ENCODE results near the gene PAQR8. TPM values are rescaled to one million over a fixed set of nuclear protein-coding genes. Genes with fewer than 3 reads are reported as not detected.

PAQR8 gene
- total and polyA plus RNA-seq, 2 of the 4 experiments (the other 2 are of a cell fraction) = 1.4 to 1.6 TPM

DNA sequence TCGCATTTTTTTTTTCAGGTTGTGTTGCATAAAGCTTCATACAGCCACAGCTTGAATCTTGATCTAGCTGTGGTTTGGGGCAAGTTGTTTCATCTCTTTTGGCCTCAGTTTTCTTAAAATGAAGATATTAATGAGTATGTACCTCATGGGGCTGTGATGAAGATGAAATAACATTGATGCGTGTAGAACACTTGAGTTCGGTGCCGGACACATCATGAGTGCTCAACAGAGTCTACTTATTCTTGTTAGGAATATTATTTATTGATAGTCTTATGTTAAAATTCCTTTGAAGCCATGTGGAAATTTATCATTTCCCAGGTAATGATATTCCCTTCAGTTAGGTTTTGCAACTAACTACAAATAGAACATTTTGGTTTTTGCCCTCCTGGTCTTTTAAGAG, 3.4 kb downstream of the PAQR8 start:
- ATAC-seq (ENCODE audit: low read depth) (no peak), DNase-seq (no peak)
- TF ChIP-seq NFE2L2 (IDR thresholded peaks at IDR 0.05; ENCODE audit: low read depth, low read length) (no peak), CTCF (conservative IDR thresholded peaks at IDR 0.05; ENCODE audit: low read depth, low read length) (no peak), SMC3 (IDR thresholded peaks at IDR 0.05; ENCODE audit: low read depth, low read length) (no peak), MAFK (IDR thresholded peaks at IDR 0.05; ENCODE audit: low read depth, low read length) (no peak), BHLHE40 (IDR thresholded peaks at IDR 0.05; ENCODE audit: low read depth, low read length) (no peak), CEBPB (IDR thresholded peaks at IDR 0.05; ENCODE audit: low read depth, low read length) (no peak), CHD1 (IDR thresholded peaks at IDR 0.05; ENCODE audit: low read depth, low read length) (no peak), POLR2A (IDR thresholded peaks at IDR 0.05; ENCODE audit: low read depth, low read length) (no peak), FOS (IDR thresholded peaks at IDR 0.05; ENCODE audit: low read depth, low read length) (no peak), MXI1 (IDR thresholded peaks at IDR 0.05; ENCODE audit: borderline replicate concordance, low read depth, low read length) (no peak), USF2 (IDR thresholded peaks at IDR 0.05; ENCODE audit: low read depth, low read length) (no peak), RFX5 (IDR thresholded peaks at IDR 0.05; ENCODE audit: low read depth, low read length) (no peak), RAD21 (IDR thresholded peaks at IDR 0.05; ENCODE audit: low read length) (no peak), MAZ (IDR thresholded peaks at IDR 0.05; ENCODE audit: borderline replicate concordance, low read depth, low read length) (no peak), RCOR1 (IDR thresholded peaks at IDR 0.05; ENCODE audit: insufficient replicate concordance, low read length) (no peak)
- TF ChIP-seq, protein P1, sequence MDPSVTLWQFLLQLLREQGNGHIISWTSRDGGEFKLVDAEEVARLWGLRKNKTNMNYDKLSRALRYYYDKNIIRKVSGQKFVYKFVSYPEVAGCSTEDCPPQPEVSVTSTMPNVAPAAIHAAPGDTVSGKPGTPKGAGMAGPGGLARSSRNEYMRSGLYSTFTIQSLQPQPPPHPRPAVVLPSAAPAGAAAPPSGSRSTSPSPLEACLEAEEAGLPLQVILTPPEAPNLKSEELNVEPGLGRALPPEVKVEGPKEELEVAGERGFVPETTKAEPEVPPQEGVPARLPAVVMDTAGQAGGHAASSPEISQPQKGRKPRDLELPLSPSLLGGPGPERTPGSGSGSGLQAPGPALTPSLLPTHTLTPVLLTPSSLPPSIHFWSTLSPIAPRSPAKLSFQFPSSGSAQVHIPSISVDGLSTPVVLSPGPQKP (IDR thresholded peaks at IDR 0.05; ENCODE audit: borderline replicate concordance, low read depth, low read length) = no peak
- dilution Hi-C loops (cut with HindIII; ENCODE audit: low sequenced_read_pairs, unreplicated experiment) = no loop called here
- Histone ChIP-seq H3K9ac (ENCODE audit: low read depth, low read length) (no peak overlapping the region), H3K9me3 (ENCODE audit: control insufficient read depth, insufficient read depth, low read length) (no peaks in the 10 kb centered on the region), H4K5ac (ENCODE audit: low read depth, low read length) (no peak overlapping the region), H2BK20ac (ENCODE audit: low read depth, low read length) (no peak overlapping the region), H3K4me3 (ENCODE audit: insufficient read depth, low read depth, low read length) (no peak overlapping the region), H3K27me3 (ENCODE audit: control insufficient read depth, insufficient read depth, low read length) (no peaks in the 10 kb centered on the region), H4K91ac (ENCODE audit: insufficient read depth, low read depth, low read length) (no peak overlapping the region), H3K14ac (replicated peaks; ENCODE audit: low read depth, low read length) (no peak overlapping the region), H2BK120ac (ENCODE audit: low read depth, low read length) (no peak overlapping the region), H2AFZ (replicated peaks; ENCODE audit: low read length, poor library complexity) (no peak overlapping the region), H2AK5ac (ENCODE audit: low read depth, low read length) (no peak overlapping the region), H3K9me1 (ENCODE audit: insufficient read depth, low read length) (peaks cover 3% of the 10 kb centered on the region), H3K27ac (ENCODE audit: insufficient read depth, low read length) (no peak overlapping the region), H3K79me1 (ENCODE audit: low read depth in 1 of 2, low read length in 2 of 2) (peaks cover 0 to 15% of the 10 kb centered on the region in 2 experiments; a peak in 2 of 4 replicates), H3K4ac (ENCODE audit: low read depth, low read length) (no peak overlapping the region), H3K36me3 (ENCODE audit: control insufficient read depth, insufficient read depth, low read length) (no peaks in the 10 kb centered on the region), H4K20me1 (ENCODE audit: insufficient read depth, low read length) (no peaks in the 10 kb centered on the region; the same call in 1 of the 2 replicates), H3K18ac (ENCODE audit: low read depth, low read length) (no peak overlapping the region), H3K23ac (ENCODE audit: low read depth, low read length) (no peak overlapping the region), H3K4me2 (ENCODE audit: low read depth, low read length) (no peak overlapping the region), H2BK5ac (ENCODE audit: low read depth, low read length, poor library complexity, severe bottlenecking) (no peak overlapping the region), H3K4me1 (ENCODE audit: control insufficient read depth, insufficient read depth, low read length) (peaks cover 9% of the 10 kb centered on the region), H2BK15ac (ENCODE audit: low read depth, low read length) (no peak overlapping the region), H3K56ac (ENCODE audit: extremely low read depth, insufficient read depth, low read length) (no peak overlapping the region), H2AK9ac (replicated peaks; ENCODE audit: low read depth, low read length, poor library complexity) (no peak overlapping the region), H4K8ac (ENCODE audit: low read depth in 2 of 2, low read length in 2 of 2) (no peak overlapping the region)
- ChIA-PET POLR2A (ENCODE audit: unreplicated experiment) (no interaction called here), CTCF (no interaction called here)
- intact Hi-C loops (cut with micrococcal nuclease) = no loop called here
- in situ Hi-C loops (cut with MboI; ENCODE audit: low sequenced_read_pairs) = no loop called here
- BruUV-seq (replicated peaks) = no TSS peak
- WGBS, 2 experiments (ENCODE audit: extremely low coverage in 2 of 2, insufficient read length in 1 of 2) = no CpG with 5 or more reads among the region's 4 CpGs
